Mucosa of descending colon (tissue), 3 donors: ENCODE results near the gene FAM118B. TPM values are rescaled to one million over a fixed set of nuclear protein-coding genes. Genes with fewer than 3 reads are reported as not detected.

Experiments
- ATAC-seq: fragments of 200-7000 bp; cut with Tn5 transposase; one replicate; pipeline ENCODE4 v1.9.1; 2020; ENCODE audit warnings: mild to moderate bottlenecking, moderate library complexity
- DNase-seq, 3 donors: peaks; one replicate each; pipeline ENCODE4 v3.0.0-alpha.2; 2020
- H3K36me3 ChIP-seq: fragments of 200-600 bp; one replicate; pipeline ENCODE4 v1.8.0; 2021; ENCODE audit warnings: low read depth, mild to moderate bottlenecking
- H3K4me1 ChIP-seq: fragments of 200-600 bp; one replicate; pipeline ENCODE4 v1.8.0; 2021; ENCODE audit warnings: low read depth, mild to moderate bottlenecking
- H3K4me3 ChIP-seq: fragments of 200-600 bp; one replicate; pipeline ENCODE4 v1.8.0; 2021; ENCODE audit warnings: mild to moderate bottlenecking
- H3K9me3 ChIP-seq: fragments of 200-600 bp; one replicate; pipeline ENCODE4 v1.8.0; 2021; ENCODE audit warnings: mild to moderate bottlenecking
- intact Hi-C, 2 donors: fragments of 100-400 bp; cut with DNase I in 1 of 2; cut with micrococcal nuclease in 1 of 2; formaldehyde crosslinking; loops; one replicate each; pipeline versions ENCODE4 v1.11.0 to v1.11.1; 2022; cut with DNase I, micrococcal nuclease
- total RNA-seq, 3 donors: library from RNA; stranded (reverse); fragmentation: NEBNext Ultra II Directional in 2 of 3; extraction: Animal tissue kit (Norgen Biotek cat#: 25700) in 2 of 3; gene quantifications; one replicate each; pipeline versions ENCODE4 v1.2.1 to v1.2.4, GENCODE V29; 2021 to 2023
- TF ChIP-seq, protein P1 (sequence below): fragments of 200-600 bp; IDR thresholded peaks from one replicate; pipeline ENCODE4 v1.8.0; 2022; ENCODE audit warnings: antibody characterized with exemption, mild to moderate bottlenecking
- donor health status: DM: no; HTN: no; CAD: no; lungs with moderate emphysema.
- donor health status: DM: no; HTN: no; CAD: no.
- donor health status: DM: no; HTN: yes; CAD: no.

FAM118B gene
- total RNA-seq, 3 donors from 2014 or later = 35.4 to 62.5 (median 48.5) TPM

DNA sequence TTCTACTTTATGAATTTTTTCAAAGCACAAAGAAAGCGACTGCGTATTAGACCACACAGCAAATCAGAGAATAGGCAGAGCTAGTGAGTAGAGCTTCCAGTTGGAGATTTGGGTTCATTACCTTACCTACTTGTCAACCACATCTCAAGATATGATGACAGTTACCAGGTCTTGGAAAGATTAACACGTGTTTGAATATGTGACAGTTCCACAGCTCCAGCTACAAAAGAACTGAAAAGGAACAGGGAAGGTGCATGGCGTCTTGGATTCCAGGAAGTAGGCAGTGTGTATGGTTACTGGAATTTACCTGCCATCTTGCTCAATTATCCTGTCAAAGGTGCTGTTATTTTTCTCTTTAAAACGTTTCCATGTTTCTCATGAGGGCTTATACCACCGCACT lies 76.7 kb downstream of the FAM118B start:
- Histone ChIP-seq H3K4me1 (no peaks in the 10 kb centered on the region), H3K36me3 (peaks cover 4% of the 10 kb centered on the region), H3K9me3 (no peaks in the 10 kb centered on the region), H3K4me3 (no peak overlapping the region)
- ATAC-seq (no peak), DNase-seq (no peak)
- intact Hi-C loops = no loop called here
- TF ChIP-seq, protein P1, sequence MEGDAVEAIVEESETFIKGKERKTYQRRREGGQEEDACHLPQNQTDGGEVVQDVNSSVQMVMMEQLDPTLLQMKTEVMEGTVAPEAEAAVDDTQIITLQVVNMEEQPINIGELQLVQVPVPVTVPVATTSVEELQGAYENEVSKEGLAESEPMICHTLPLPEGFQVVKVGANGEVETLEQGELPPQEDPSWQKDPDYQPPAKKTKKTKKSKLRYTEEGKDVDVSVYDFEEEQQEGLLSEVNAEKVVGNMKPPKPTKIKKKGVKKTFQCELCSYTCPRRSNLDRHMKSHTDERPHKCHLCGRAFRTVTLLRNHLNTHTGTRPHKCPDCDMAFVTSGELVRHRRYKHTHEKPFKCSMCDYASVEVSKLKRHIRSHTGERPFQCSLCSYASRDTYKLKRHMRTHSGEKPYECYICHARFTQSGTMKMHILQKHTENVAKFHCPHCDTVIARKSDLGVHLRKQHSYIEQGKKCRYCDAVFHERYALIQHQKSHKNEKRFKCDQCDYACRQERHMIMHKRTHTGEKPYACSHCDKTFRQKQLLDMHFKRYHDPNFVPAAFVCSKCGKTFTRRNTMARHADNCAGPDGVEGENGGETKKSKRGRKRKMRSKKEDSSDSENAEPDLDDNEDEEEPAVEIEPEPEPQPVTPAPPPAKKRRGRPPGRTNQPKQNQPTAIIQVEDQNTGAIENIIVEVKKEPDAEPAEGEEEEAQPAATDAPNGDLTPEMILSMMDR = no peak

DNA sequence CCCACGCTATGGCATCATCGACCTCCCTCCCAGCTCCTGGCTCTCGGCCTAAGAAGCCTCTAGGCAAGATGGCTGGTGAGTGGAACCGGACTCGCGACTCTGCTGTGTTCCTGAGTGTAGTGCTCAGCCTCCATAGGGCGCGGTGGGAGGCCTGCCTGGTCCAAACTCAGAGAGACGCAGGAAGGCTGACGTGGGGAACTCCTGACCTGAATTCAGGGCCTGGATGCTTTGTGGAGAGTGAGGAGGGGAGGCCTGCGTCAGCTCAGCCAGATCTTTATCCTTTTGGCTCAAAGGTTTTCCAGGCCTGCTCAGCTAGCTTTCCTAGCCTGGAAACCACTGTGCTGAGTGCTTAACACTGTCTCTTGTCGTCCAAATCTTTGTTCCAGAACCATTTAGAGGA lies 79.3 kb downstream of the FAM118B start:
- DNase-seq = no peak
- Histone ChIP-seq H3K4me1 (no peaks in the 10 kb centered on the region), H3K9me3 (no peaks in the 10 kb centered on the region), H3K36me3 (peaks cover 4% of the 10 kb centered on the region), H3K4me3 (no peak overlapping the region)
- TF ChIP-seq, protein P1 = no peak
- no peak for ATAC-seq
- intact Hi-C loops = no loop called here

DNA sequence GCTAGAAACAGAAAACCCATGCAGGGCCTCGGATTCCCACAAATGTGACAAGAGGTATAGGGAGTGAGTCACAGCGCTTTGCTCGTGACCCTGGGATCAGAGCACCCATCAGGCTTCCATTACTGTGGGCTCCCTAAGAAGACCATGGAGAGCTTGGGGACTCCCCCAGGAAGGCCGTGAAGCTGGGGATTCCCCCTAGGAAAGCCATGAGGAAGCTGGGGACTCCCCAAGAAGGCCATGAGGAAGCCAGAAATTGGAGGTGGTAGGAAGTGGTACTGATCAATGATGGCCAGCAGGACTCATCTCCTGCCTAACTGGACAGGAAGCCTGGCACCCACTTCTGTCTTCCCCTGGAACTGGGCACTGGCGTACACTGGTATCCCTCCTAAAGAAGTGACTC lies 82.1 kb downstream of the FAM118B start:
- TF ChIP-seq, protein P1 = no peak
- Histone ChIP-seq H3K9me3 (no peaks in the 10 kb centered on the region), H3K4me3 (no peak overlapping the region), H3K4me1 (no peaks in the 10 kb centered on the region), H3K36me3 (peaks cover 4% of the 10 kb centered on the region)
- DNase-seq (no peak), ATAC-seq (peak; percentile 25)
- intact Hi-C loops = no loop called here

DNA sequence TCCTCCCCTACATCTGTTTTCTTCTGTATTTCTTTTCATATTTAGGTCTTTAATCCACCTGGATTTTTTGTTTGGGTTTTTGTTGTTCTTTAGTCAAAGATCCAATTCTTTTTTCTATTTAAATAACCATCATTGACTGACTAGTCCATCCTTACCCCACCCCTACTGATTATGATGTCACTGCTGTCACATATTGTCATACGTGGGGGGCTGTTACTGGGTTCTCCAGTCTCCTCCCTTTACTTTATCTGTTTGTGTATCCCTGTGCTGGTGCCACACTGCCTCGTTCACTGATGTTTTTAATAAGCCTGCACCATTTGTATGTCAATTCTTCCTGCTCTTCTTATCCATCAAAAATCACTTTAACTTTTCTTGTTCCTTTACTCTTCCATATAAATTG lies 85.4 kb downstream of the FAM118B start:
- intact Hi-C loops = no loop called here
- DNase-seq (no peak), ATAC-seq (no peak)
- H3K9me3 ChIP-seq = no peaks in the 10 kb centered on the region
- no peak overlapping the region for H3K4me3 ChIP-seq
- TF ChIP-seq, protein P1 = no peak
- peaks cover 4% of the 10 kb centered on the region for H3K36me3 ChIP-seq
- no peaks in the 10 kb centered on the region for H3K4me1 ChIP-seq

DNA sequence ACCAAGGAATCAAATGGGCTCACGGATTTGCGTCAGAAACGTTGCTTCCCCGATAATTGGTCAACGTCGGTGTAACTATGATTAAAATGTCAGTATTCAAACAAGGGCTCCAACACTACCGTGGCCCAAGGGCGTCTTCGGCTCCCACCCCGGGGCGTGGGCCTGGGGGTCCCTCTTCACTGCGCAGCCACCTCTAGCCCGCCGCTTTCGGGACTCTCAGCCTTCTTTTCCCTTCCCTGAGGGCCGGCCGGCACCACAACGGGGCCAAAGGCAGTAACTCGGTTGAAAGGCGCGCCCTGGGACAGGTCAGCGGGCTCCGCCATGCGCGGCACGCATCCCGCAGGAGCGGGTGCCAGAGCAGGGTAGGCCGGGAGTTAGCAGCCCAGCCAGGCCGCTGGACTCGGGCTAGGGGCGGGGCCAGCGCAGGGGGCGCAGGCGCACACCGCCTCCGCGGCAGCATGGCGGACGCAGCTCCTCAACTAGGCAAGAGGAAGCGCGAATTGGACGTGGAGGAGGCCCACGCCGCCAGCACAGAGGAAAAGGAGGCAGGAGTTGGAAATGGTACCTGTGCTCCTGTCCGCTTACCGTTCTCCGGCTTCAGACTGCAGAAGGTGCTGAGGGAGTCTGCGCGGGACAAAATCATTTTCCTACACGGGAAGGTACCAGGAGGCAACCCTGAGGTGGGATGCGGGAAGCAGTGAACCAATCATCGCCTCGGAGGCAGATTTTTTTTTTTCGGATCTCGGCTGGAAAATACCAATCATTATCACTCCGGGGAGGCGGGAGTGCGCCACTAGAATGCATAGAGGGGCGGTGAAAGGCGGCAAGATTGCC lies 92.3 kb downstream of the FAM118B start, which contains the start of gene DCPS:
Gene DCPS (plus strand): TSS at position 438 of the 834 bp plus-strand sequence. CDS start 21 bp downstream, at position 459.
- DNase-seq (peak; percentile 89 to 95 (median 93)), ATAC-seq (peak; percentile 100)
- peak within 1 kb of the TSS; percentile 42 for H3K4me3 ChIP-seq
- TF ChIP-seq, protein P1 = no peak
- intact Hi-C loops = no loop called here
- no peaks in the 10 kb centered on the region for H3K36me3 ChIP-seq
- H3K4me1 ChIP-seq = peaks cover 10% of the 10 kb centered on the region
- H3K9me3 ChIP-seq = no peaks in the 10 kb centered on the region
